HL-60 (cell line): ENCODE results near the gene FLVCR1.

Experiments
- DNase-seq, 2 experiments: peaks; one replicate each; pipeline ENCODE4 v3.0.0-alpha.2; 2010 to 2020; ENCODE audit warnings: low read depth in 1 of 2, low spot score in 1 of 2
- H3K27ac ChIP-seq: fragments of 250-450 bp; sonication (Bioruptor Pico); replicated peaks from 2 replicates; pipeline ENCODE4 v1.5.1; 2020; ENCODE audit warnings: mild to moderate bottlenecking, moderate library complexity
- H3K27me3 ChIP-seq: fragments of 250-450 bp; sonication (Bioruptor Pico); 2 replicates; pipeline ENCODE4 v1.5.1; 2021; ENCODE audit warnings: mild to moderate bottlenecking, moderate library complexity; ENCODE audit not compliant: insufficient read depth, poor library complexity, severe bottlenecking
- H3K4me3 ChIP-seq: replicated peaks from 2 replicates; pipeline ENCODE4 v1.5.1; 2011; ENCODE audit warnings: mild to moderate bottlenecking, control low read depth, low read length; ENCODE audit not compliant: insufficient read depth
- CTCF ChIP-seq: IDR thresholded peaks from one replicate; pipeline ENCODE4 v1.5.1; 2011; ENCODE audit warnings: low read length, control low read depth, inconsistent platforms; ENCODE audit not compliant: insufficient read depth
- GABPA ChIP-seq: IDR thresholded peaks from 2 replicates; pipeline ENCODE4 v1.6.1; 2012; ENCODE audit warnings: low read depth
- POLR2AphosphoS5 ChIP-seq: IDR thresholded peaks from 2 replicates; pipeline ENCODE4 v1.6.1; 2012; ENCODE audit warnings: low read depth
- REST ChIP-seq: IDR thresholded peaks from 2 replicates; pipeline ENCODE4 v1.6.1; 2012; ENCODE audit warnings: low read depth; ENCODE audit not compliant: insufficient replicate concordance
- SPI1 ChIP-seq: IDR thresholded peaks from 2 replicates; pipeline ENCODE4 v1.6.1; 2012; ENCODE audit warnings: low read depth, mild to moderate bottlenecking, borderline replicate concordance

Gene FLVCR1

GRCh38 chr1:212945056-212945455, 87.0 kb downstream of the FLVCR1 start:
- no peak overlapping the region for H3K4me3 ChIP-seq
- no peak for TF ChIP-seq POLR2AphosphoS5
- no peak for DNase-seq
- H3K27me3 ChIP-seq = peaks cover 19% of the 10 kb centered on the region
- H3K27ac ChIP-seq = no peak overlapping the region

- TF ChIP-seq REST (no peak), POLR2AphosphoS5 (no peak), CTCF (no peak), GABPA (no peak), SPI1 (no peak)
- H3K27ac ChIP-seq = no peak overlapping the region
- DNase-seq = no peak
- H3K4me3 ChIP-seq = no peak overlapping the region
- H3K27me3 ChIP-seq = peaks cover 24% of the 10 kb centered on the region
Observed at GRCh38 chr1:212945463-212946160, 87.5 kb downstream of the FLVCR1 start.

- no peak overlapping the region for H3K27ac ChIP-seq
- TF ChIP-seq POLR2AphosphoS5 (no peak), CTCF (no peak), SPI1 (no peak), GABPA (no peak), REST (no peak)
- DNase-seq = no peak
- peaks cover 35% of the 10 kb centered on the region for H3K27me3 ChIP-seq
- no peak overlapping the region for H3K4me3 ChIP-seq
Observed at GRCh38 chr1:212946872-212947271, 88.8 kb downstream of the FLVCR1 start.
